Effector memory CD4-positive, alpha-beta T cell (primary cell): ENCODE results near the gene GPR101.

ENCODE experiments used
- DNase-seq, 3 donors: peaks; one replicate each; pipeline ENCODE4 v3.0.0-alpha.2; 2020
- H3K27ac ChIP-seq: 2 replicates; pipeline ENCODE4 v1.7.0; 2013; ENCODE audit warnings: mild to moderate bottlenecking, low read length, moderate library complexity; ENCODE audit not compliant: insufficient read depth, poor library complexity, severe bottlenecking
- H3K27me3 ChIP-seq: replicated peaks from 2 replicates; pipeline ENCODE4 v1.7.0; 2013; ENCODE audit warnings: mild to moderate bottlenecking, low read length; ENCODE audit not compliant: insufficient read depth, control insufficient read depth, poor library complexity, severe bottlenecking
- H3K36me3 ChIP-seq: 2 replicates; pipeline ENCODE4 v1.7.0; 2013; ENCODE audit warnings: mild to moderate bottlenecking, low read length, moderate library complexity; ENCODE audit not compliant: control insufficient read depth, insufficient read depth
- H3K4me1 ChIP-seq: 2 replicates; pipeline ENCODE4 v1.7.0; 2013; ENCODE audit warnings: low read length, mild to moderate bottlenecking; ENCODE audit not compliant: control insufficient read depth, insufficient read depth, poor library complexity, severe bottlenecking
- H3K4me3 ChIP-seq: 2 replicates; pipeline ENCODE4 v1.7.0; 2013; ENCODE audit warnings: low read length, low read depth, mild to moderate bottlenecking; ENCODE audit not compliant: insufficient read depth, poor library complexity, severe bottlenecking
- H3K9me3 ChIP-seq: 2 replicates; pipeline ENCODE4 v1.7.0; 2013; ENCODE audit warnings: mild to moderate bottlenecking, low read length, moderate library complexity; ENCODE audit not compliant: control insufficient read depth

Gene GPR101

GRCh38 chrX:137044893-137045292 lies 11.1 kb upstream of the GPR101 start:
- Histone ChIP-seq H3K27me3 (no peaks in the 10 kb centered on the region), H3K4me3 (no peak overlapping the region), H3K9me3 (no peaks in the 10 kb centered on the region), H3K36me3 (no peaks in the 10 kb centered on the region), H3K4me1 (no peaks in the 10 kb centered on the region), H3K27ac (no peak overlapping the region)
- no peak for DNase-seq

DNA sequence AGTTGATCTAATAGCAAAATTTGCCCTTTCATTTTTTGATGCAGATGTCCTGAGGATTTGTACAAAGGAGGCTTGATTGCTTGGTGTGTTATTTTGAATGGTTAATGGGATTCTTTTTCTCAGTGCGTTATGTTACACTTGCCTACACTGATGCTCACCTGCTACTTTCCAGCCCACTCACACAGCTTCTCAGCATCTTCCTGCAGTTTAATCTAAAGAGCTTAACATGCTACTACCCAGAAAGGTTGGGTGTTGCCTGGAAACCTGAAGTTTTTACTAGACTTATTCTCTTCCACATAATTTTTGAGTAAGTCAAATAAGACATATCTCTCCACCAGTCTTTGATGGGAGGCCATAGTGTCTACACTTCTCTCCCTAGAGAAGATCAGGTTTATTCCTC lies 9.9 kb upstream of the GPR101 start:
- Histone ChIP-seq H3K27ac (no peak overlapping the region), H3K27me3 (no peaks in the 10 kb centered on the region), H3K4me3 (no peak overlapping the region), H3K4me1 (no peaks in the 10 kb centered on the region), H3K9me3 (no peaks in the 10 kb centered on the region), H3K36me3 (no peaks in the 10 kb centered on the region)
- no peak for DNase-seq

DNA sequence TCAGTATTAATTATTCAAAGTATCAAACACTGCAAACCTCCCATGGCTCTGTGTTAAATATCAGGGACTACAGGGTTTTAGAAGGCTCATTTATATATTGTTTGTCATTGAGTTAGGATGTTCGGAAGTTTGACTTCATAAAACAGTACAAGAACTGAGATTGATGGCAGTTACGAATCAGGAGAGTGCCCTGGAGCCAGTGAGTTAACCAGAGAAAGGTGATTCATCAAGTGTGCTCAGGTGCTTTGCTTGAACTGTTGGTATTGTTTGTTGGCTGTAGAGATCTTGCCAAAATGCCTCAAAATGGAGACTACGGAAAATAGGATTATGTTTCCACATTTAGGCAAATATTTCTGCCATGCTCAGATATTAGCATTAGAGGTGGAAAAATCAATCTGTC lies 7.5 kb upstream of the GPR101 start:
- H3K36me3 ChIP-seq: no peaks in the 10 kb centered on the region
- H3K27me3 ChIP-seq: no peaks in the 10 kb centered on the region
- H3K4me3 ChIP-seq: no peak overlapping the region
- no peaks in the 10 kb centered on the region for H3K9me3 ChIP-seq
- no peaks in the 10 kb centered on the region for H3K4me1 ChIP-seq
- DNase-seq: no peak
- no peak overlapping the region for H3K27ac ChIP-seq

DNA sequence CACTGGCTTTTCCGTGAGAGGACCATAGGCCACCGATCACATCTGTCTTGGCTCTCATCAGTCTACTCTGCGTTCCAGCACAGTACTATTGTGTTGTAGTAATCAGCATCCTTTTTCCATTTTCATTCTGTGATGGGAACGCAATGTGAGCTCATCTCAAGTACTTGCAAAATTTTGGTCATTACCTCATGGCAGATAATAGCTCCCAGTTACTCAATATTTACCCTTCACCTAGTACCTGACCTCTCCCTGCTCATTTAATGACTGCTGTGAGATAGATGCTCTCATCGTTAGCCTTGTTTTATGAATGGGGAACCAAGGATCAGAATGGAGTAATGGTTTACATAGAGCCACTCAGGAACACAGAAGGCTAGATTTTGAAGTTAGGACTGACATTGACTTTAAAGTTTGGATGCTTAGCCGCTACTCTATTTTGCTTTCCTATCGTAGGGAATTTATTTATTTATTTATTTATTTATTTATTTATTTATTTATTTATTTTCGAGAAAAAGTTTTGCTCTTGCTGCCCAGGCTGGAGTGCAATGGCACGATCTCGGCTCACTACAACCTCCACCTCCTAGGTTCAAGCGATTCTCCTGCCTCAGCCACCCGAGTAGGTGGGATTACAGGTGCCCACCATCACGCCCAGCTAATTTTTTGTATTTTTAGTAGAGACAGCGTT lies 6.5 kb upstream of the GPR101 start:
- DNase-seq: no peak
- no peaks in the 10 kb centered on the region for H3K27me3 ChIP-seq
- H3K27ac ChIP-seq: no peak overlapping the region
- H3K4me3 ChIP-seq: no peak overlapping the region
- H3K36me3 ChIP-seq: no peaks in the 10 kb centered on the region
- H3K9me3 ChIP-seq: no peaks in the 10 kb centered on the region
- H3K4me1 ChIP-seq: no peaks in the 10 kb centered on the region

DNA sequence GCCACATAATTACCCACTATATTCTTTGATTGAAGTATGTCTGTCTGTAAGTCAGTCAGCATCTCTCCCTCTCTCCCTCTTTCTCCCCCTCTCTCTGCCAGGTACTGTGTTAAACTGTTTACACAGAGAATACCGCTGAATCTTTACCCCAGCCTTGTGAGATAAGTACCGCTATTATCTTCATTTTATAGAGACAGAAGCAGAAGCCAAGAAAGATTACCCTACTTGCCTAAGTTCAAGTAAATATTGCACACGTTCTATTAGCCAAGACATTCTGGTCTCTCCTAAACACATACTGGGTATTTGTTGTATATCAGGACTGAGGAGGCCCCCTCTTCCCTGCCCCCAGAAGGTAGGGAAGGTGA lies 695 bp upstream of the GPR101 start:
- no peak overlapping the region for H3K4me3 ChIP-seq
- H3K27ac ChIP-seq: no peak overlapping the region
- H3K36me3 ChIP-seq: no peaks in the 10 kb centered on the region
- H3K27me3 ChIP-seq: peaks cover 18% of the 10 kb centered on the region
- H3K9me3 ChIP-seq: no peaks in the 10 kb centered on the region
- H3K4me1 ChIP-seq: peaks cover 7% of the 10 kb centered on the region
- DNase-seq: no peak

DNA sequence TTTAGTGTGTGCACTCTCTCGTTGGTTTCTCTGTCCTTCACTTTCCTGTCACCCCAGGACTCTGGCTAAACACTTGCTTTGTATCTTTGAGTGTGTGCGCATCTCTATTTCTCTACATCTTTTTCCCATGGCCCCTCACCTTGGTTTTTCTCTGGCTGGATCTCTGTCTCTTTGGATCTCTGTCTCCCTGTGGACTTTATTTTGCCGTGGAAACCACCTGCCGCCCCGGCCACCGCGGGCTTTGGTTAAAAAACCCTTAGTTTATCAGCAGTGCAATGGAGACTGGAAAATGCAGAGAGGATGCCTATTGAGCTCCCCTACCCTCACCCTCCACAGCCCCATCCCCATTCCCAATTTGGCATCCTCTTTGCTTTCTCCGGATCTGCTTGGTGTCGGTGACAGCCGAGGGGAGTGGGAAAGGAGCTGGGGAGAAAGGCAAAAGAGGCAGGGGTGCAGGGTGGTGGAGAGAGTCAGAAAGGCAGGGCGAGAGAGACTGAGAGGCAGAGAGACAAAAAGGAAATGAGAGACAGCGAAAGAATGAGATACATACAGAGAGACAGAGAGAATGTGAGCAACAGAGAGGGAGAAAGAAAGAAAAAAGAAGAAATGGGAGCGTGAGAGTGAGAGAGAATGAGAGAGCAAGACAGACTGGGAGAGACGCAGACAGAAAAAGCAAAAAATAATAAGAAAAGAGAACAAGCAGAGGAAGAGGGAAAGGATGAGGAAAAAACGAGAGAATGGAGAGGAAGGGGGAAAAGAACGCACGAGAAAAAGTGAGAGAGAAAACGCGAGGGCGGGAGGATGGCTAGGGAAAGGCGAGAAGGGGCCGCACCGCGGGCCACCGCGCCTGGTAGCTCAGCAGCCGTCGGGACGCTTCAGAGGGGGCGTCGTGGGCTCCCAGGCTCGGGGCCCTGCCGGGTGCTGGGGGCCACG lies 688 bp downstream of the GPR101 start:
- Histone ChIP-seq H3K27me3 (peaks cover 18% of the 10 kb centered on the region), H3K4me3 (peak overlapping the region; percentile 55), H3K4me1 (peaks cover 7% of the 10 kb centered on the region), H3K27ac (no peak overlapping the region), H3K36me3 (no peaks in the 10 kb centered on the region), H3K9me3 (no peaks in the 10 kb centered on the region)
- no peak for DNase-seq

DNA sequence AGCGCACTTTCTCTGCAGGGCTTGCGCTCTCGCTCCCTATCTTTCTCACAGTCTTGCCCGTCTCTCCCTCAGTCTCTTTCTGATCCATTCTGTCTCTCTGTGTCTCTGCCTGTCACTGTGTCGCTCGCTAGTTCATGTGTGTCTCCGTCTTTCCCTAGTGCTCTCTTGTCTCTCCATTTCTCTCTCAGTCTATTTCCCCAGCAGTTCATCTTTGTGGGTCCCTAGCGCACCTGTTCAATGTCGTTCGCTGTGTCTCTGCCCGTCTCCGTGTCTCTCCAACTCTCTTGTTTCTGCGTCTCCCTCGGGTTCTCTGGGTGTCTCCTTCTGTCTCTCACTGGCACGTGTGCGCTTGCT lies 1.5 kb downstream of the GPR101 start:
- no peaks in the 10 kb centered on the region for H3K9me3 ChIP-seq
- H3K4me1 ChIP-seq: peaks cover 7% of the 10 kb centered on the region
- no peak for DNase-seq
- peaks cover 18% of the 10 kb centered on the region for H3K27me3 ChIP-seq
- H3K36me3 ChIP-seq: no peaks in the 10 kb centered on the region
- H3K4me3 ChIP-seq: peak overlapping the region; percentile 55
- no peak overlapping the region for H3K27ac ChIP-seq

GRCh38 chrX:137031517-137032340 lies 2.1 kb downstream of the GPR101 start:
- Histone ChIP-seq H3K9me3 (no peaks in the 10 kb centered on the region), H3K4me1 (peaks cover 7% of the 10 kb centered on the region), H3K4me3 (peak overlapping the region; percentile 55), H3K27me3 (peaks cover 19% of the 10 kb centered on the region), H3K27ac (no peak overlapping the region), H3K36me3 (no peaks in the 10 kb centered on the region)
- DNase-seq: peak in 2 of 3 donors; percentile 7 to 11

DNA sequence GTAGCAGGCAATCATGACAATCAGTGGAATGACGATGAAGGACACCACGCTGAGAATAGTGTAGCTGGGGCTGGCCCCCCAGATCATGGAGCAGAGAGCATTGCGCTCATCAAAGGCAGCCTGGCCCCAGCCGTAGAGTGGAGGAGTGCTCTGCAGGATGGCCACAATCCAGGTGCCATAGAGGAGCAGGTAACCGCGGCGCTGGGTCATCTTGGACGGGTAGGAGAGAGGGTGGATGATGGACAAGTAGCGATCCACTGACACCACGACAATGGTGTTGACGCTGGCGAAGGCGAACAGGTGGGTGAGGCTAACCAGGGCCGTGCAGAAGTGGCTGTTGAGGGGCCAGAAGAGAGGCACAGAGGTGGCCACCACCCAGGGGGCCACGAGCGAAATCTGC lies 2.8 kb downstream of the GPR101 start:
- H3K36me3 ChIP-seq: no peaks in the 10 kb centered on the region
- peak overlapping the region; percentile 55 for H3K4me3 ChIP-seq
- H3K27ac ChIP-seq: no peak overlapping the region
- DNase-seq: no peak
- H3K9me3 ChIP-seq: no peaks in the 10 kb centered on the region
- H3K4me1 ChIP-seq: peaks cover 7% of the 10 kb centered on the region
- H3K27me3 ChIP-seq: peaks cover 21% of the 10 kb centered on the region
